PC-3 (cell line): ENCODE data around the gene PRSS23. TPM values are rescaled to one million over a fixed set of nuclear protein-coding genes. Genes with fewer than 3 reads are reported as not detected.

ENCODE experiments used
- ATAC-seq: fragments of 200-7000 bp; cut with Tn5 transposase; 2 replicates; pipeline ENCODE4 v1.9.1; 2020; ENCODE audit warnings: mild to moderate bottlenecking, moderate library complexity
- BruUV-seq: library from RNA; stranded (reverse); fragments of 400-500 nt; replicated peaks from 2 replicates; lab custom pipeline; 2021; lab: Mats Ljungman, UMichigan
- CTCF ChIA-PET: fragments of 300-600 bp; sonication (Branson Sonifier 250); formaldehyde crosslinking; loops from one replicate; lab custom pipeline; 2022; ENCODE audit warnings: antibody characterized with exemption; lab: Charles Lee
- POLR2A ChIA-PET: fragments of 300-600 bp; sonication (Branson Sonifier 250); formaldehyde crosslinking; loops from one replicate; lab custom pipeline; 2022; ENCODE audit warnings: antibody characterized with exemption; ENCODE audit not compliant: unreplicated experiment; lab: Charles Lee
- DNase-seq: peaks from one replicate; pipeline ENCODE4 v3.0.0-alpha.2; 2015
- H2AFZ ChIP-seq: fragments of 300-600 bp; sonication (generic); 2 replicates; pipeline ENCODE4 v1.6.0; 2016; ENCODE audit warnings: antibody characterized with exemption, low read length
- H3F3A ChIP-seq: fragments of 300-600 bp; sonication (generic); one replicate; pipeline ENCODE4 v1.6.0; 2017; ENCODE audit warnings: antibody characterized with exemption, low read length, control low read depth, mild to moderate bottlenecking; ENCODE audit not compliant: unreplicated experiment
- H3K27ac ChIP-seq: fragments of 300-600 bp; sonication (generic); 2 replicates; pipeline ENCODE4 v1.5.1; 2016; ENCODE audit warnings: mild to moderate bottlenecking, low read length
- H3K27me3 ChIP-seq: fragments of 300-600 bp; sonication (generic); 2 replicates; pipeline ENCODE4 v1.6.1; 2016; ENCODE audit warnings: low read length, mixed read lengths
- H3K36me3 ChIP-seq: fragments of 300-600 bp; sonication (generic); 2 replicates; pipeline ENCODE4 v1.6.1; 2016; ENCODE audit warnings: low read depth, mixed run types, low read length, mixed read lengths
- H3K4me1 ChIP-seq: fragments of 300-600 bp; sonication (generic); 2 replicates; pipeline ENCODE4 v1.5.1; 2016; ENCODE audit warnings: low read length; ENCODE audit not compliant: insufficient read depth
- H3K4me2 ChIP-seq: fragments of 300-600 bp; sonication (generic); 2 replicates; pipeline ENCODE4 v1.6.0; 2016; ENCODE audit warnings: low read length
- H3K4me3 ChIP-seq: fragments of 300-600 bp; sonication (generic); 2 replicates; pipeline ENCODE4 v1.5.1; 2016; ENCODE audit warnings: mild to moderate bottlenecking, low read length, mixed read lengths
- H3K79me2 ChIP-seq: fragments of 300-600 bp; sonication (generic); 2 replicates; pipeline ENCODE4 v1.6.1; 2017; ENCODE audit warnings: low read length, mixed read lengths
- H3K9ac ChIP-seq: fragments of 300-600 bp; sonication (generic); 2 replicates; pipeline ENCODE4 v1.6.0; 2016; ENCODE audit warnings: mild to moderate bottlenecking, low read length
- H3K9me2 ChIP-seq: fragments of 300-600 bp; sonication (generic); replicated peaks from 2 replicates; pipeline ENCODE4 v1.6.1; 2016; ENCODE audit warnings: mixed run types, low read length, mixed read lengths
- H3K9me3 ChIP-seq: fragments of 300-600 bp; sonication (generic); 2 replicates; pipeline ENCODE4 v1.6.1; 2016; ENCODE audit warnings: low read length, mixed read lengths
- H4K20me1 ChIP-seq: fragments of 300-600 bp; sonication (generic); 2 replicates; pipeline ENCODE4 v1.6.1; 2016; ENCODE audit warnings: low read length, mixed read lengths
- CTCF ChIP-seq: fragments of 300-600 bp; sonication (generic); conservative IDR thresholded peaks from 2 replicates; pipeline ENCODE4 v1.5.1; 2017; ENCODE audit warnings: antibody characterized with exemption, low read depth, mild to moderate bottlenecking, low read length
- EZH2 ChIP-seq: fragments of 300-600 bp; sonication (generic); IDR thresholded peaks from one replicate; pipeline ENCODE4 v1.6.1; 2017; ENCODE audit warnings: antibody characterized with exemption, mild to moderate bottlenecking, low read length; ENCODE audit not compliant: unreplicated experiment
- EZH2phosphoT487 ChIP-seq: fragments of 300-600 bp; sonication (generic); IDR thresholded peaks from 2 replicates; pipeline ENCODE4 v1.6.1; 2018; ENCODE audit warnings: mild to moderate bottlenecking, antibody characterized with exemption, low read length, borderline replicate concordance
- intact Hi-C: fragments of 100-400 bp; cut with micrococcal nuclease; formaldehyde crosslinking; loops from 2 replicates; pipeline ENCODE4 v1.9.0; 2023
- total RNA-seq: library from RNA; depleted of rRNA; stranded (reverse); fragments of >200 nt; gene quantifications from 2 replicates; pipeline ENCODE4 v1.2.3, GENCODE V29; 2014

PRSS23 gene
- total RNA-seq, 1 experiment from 2014 or later: 43.2 TPM

- intact Hi-C loops: no loop called here
These were observed 9.9 kb downstream of the PRSS23 start for GRCh38 chr11:86810288-86810687.

GRCh38 chr11:86811637-86812321 lies 11.4 kb downstream of the PRSS23 start:
- H3K4me2 ChIP-seq: 0 out of 2 replicates have a peak overlapping the region, but pooled peaks have one; percentile 8
- H3K4me1 ChIP-seq: peaks cover 35% of the 10 kb centered on the region
- ChIA-PET POLR2A (no interaction called here), CTCF (no interaction called here)
- intact Hi-C loops: no loop called here
- no peaks in the 10 kb centered on the region for H4K20me1 ChIP-seq
- H3K9me3 ChIP-seq: no peaks in the 10 kb centered on the region
- H3F3A ChIP-seq: no peaks in the 10 kb centered on the region
- ATAC-seq: peak; percentile 60
- no peaks in the 10 kb centered on the region for H3K9me2 ChIP-seq
- BruUV-seq: no TSS peak
- H3K4me3 ChIP-seq: no peak overlapping the region
- H3K27me3 ChIP-seq: no peaks in the 10 kb centered on the region
- TF ChIP-seq CTCF (no peak), EZH2phosphoT487 (no peak), EZH2 (no peak)
- peaks cover 37% of the 10 kb centered on the region for H3K79me2 ChIP-seq
- no peak overlapping the region for H2AFZ ChIP-seq
- H3K9ac ChIP-seq: no peak overlapping the region
- H3K36me3 ChIP-seq: peaks cover 7% of the 10 kb centered on the region; the same call in 1 of the 2 replicates
- H3K27ac ChIP-seq: peak overlapping the region; percentile 12; the same call in 1 of the 2 replicates
- DNase-seq: peak; percentile 76

More at GRCh38 chr11:86810288-86810687, 9.9 kb downstream of the PRSS23 start:
- ATAC-seq (no peak), DNase-seq (no peak)
- Histone ChIP-seq H3K4me3 (no peak overlapping the region), H3K9me2 (no peaks in the 10 kb centered on the region), H3K9me3 (no peaks in the 10 kb centered on the region), H4K20me1 (no peaks in the 10 kb centered on the region), H3K27ac (no peak overlapping the region), H3K4me1 (peaks cover 34% of the 10 kb centered on the region), H3K79me2 (peaks cover 52% of the 10 kb centered on the region), H3K4me2 (no peak overlapping the region), H3K9ac (no peak overlapping the region), H3K27me3 (no peaks in the 10 kb centered on the region), H3K36me3 (peaks cover 12% of the 10 kb centered on the region; the same call in 1 of the 2 replicates), H3F3A (no peaks in the 10 kb centered on the region), H2AFZ (no peak overlapping the region)
- ChIA-PET CTCF (no interaction called here), POLR2A (no interaction called here)
- TF ChIP-seq EZH2 (no peak), CTCF (no peak), EZH2phosphoT487 (no peak)
- BruUV-seq: no TSS peak

- no peak for TF ChIP-seq CTCF
- no peak for TF ChIP-seq EZH2
- TF ChIP-seq EZH2phosphoT487: no peak
- peak overlapping the region; percentile 12; the same call in 1 of the 2 replicates for H3K27ac ChIP-seq
- no peaks in the 10 kb centered on the region for H3F3A ChIP-seq
- no TSS peak for BruUV-seq
- intact Hi-C loops: no loop called here
- H3K9me2 ChIP-seq: no peaks in the 10 kb centered on the region
- ChIA-PET CTCF (no interaction called here), POLR2A (no interaction called here)
- H2AFZ ChIP-seq: no peak overlapping the region
- H3K4me2 ChIP-seq: 0 out of 2 replicates have a peak overlapping the region, but pooled peaks have one; percentile 8
- no peaks in the 10 kb centered on the region for H4K20me1 ChIP-seq
- H3K9me3 ChIP-seq: no peaks in the 10 kb centered on the region
- no peaks in the 10 kb centered on the region for H3K27me3 ChIP-seq
- H3K4me3 ChIP-seq: no peak overlapping the region
- ATAC-seq (no peak), DNase-seq (no peak)
- peaks cover 31% of the 10 kb centered on the region for H3K79me2 ChIP-seq
- no peak overlapping the region for H3K9ac ChIP-seq
- peaks cover 40% of the 10 kb centered on the region for H3K4me1 ChIP-seq
- H3K36me3 ChIP-seq: peaks cover 7% of the 10 kb centered on the region; the same call in 1 of the 2 replicates
These were observed 12.0 kb downstream of the PRSS23 start for GRCh38 chr11:86812322-86812670.
